ENCODE data around the gene CHAD. TPM values are rescaled to one million over a fixed set of nuclear protein-coding genes. Genes with fewer than 3 reads are reported as not detected.

Gene CHAD
- total and polyA plus RNA-seq, 2 of the 13 experiments (the other 11 are each of a cell fraction or from before 2014, with no cell fraction given), result 1.4 TPM; not detected in 1

GRCh38 chr17:50479522-50480141 lies 11.0 kb upstream of the CHAD start (continued):
- TF ChIP-seq PAX8 (CRISPR knock-in tag; IDR thresholded peaks at IDR 0.05; ENCODE audit: borderline replicate concordance) (0 out of 2 replicates have a peak, but pooled peaks have one; percentile 13), GMEB2 (CRISPR knock-in tag; IDR thresholded peaks at IDR 0.05; ENCODE audit: low read depth) (no peak), ZBTB33 (CRISPR knock-in tag; IDR thresholded peaks at IDR 0.05) (0 out of 2 replicates have a peak, but pooled peaks have one; percentile 32), THYN1 (CRISPR knock-in tag; IDR thresholded peaks at IDR 0.05; ENCODE audit: borderline replicate concordance, low read depth) (no peak), SCMH1 (CRISPR knock-in tag; IDR thresholded peaks at IDR 0.05; ENCODE audit: borderline replicate concordance) (no peak), ZHX1 (CRISPR knock-in tag; IDR thresholded peaks at IDR 0.05; ENCODE audit: low read depth) (0 out of 2 replicates have a peak, but pooled peaks have one; percentile 30), FOXA1 (IDR thresholded peaks at IDR 0.05) (no peak), FOXA1 (CRISPR knock-in tag; IDR thresholded peaks at IDR 0.05) (peak; percentile 69), HOXD1 (CRISPR knock-in tag; IDR thresholded peaks at IDR 0.05) (no peak), ZNF839 (CRISPR knock-in tag; IDR thresholded peaks at IDR 0.05; ENCODE audit: borderline replicate concordance) (no peak), SKI (IDR thresholded peaks at IDR 0.05; ENCODE audit: partially characterized antibody) (no peak), NFIB (CRISPR knock-in tag; IDR thresholded peaks at IDR 0.05; ENCODE audit: borderline replicate concordance) (no peak), ZKSCAN5 (CRISPR knock-in tag; IDR thresholded peaks at IDR 0.05) (no peak), MLX (CRISPR knock-in tag; IDR thresholded peaks at IDR 0.05) (peak; percentile 77; the same call in 1 of the 2 replicates), ZNF280D (CRISPR knock-in tag; IDR thresholded peaks at IDR 0.05) (no peak), ZNF567 (CRISPR knock-in tag; IDR thresholded peaks at IDR 0.05; ENCODE audit: borderline replicate concordance) (no peak)
